Stomach smooth muscle (tissue), 2 donors: ENCODE data around the gene CDH5.

Experiments used
- H3K27ac ChIP-seq: one replicate; pipeline ENCODE4 v1.7.0; 2013; ENCODE audit warnings: mild to moderate bottlenecking, low read length, inconsistent platforms
- H3K27me3 ChIP-seq, 2 donors: one replicate each; pipeline ENCODE4 v1.7.0; 2013; ENCODE audit warnings: low read length in 2 of 2; ENCODE audit not compliant: insufficient read depth in 2 of 2, control insufficient read depth in 1 of 2
- H3K36me3 ChIP-seq, 2 donors: one replicate each; pipeline ENCODE4 v1.7.0; 2013; ENCODE audit warnings: low read length in 2 of 2; ENCODE audit not compliant: control insufficient read depth in 2 of 2, insufficient read depth in 2 of 2
- H3K4me1 ChIP-seq: one replicate; pipeline ENCODE4 v1.7.0; 2013; ENCODE audit warnings: low read length; ENCODE audit not compliant: control insufficient read depth, insufficient read depth
- H3K4me3 ChIP-seq, 2 donors: one replicate each; pipeline ENCODE4 v1.7.0; 2013; ENCODE audit warnings: low read length in 2 of 2
- H3K9ac ChIP-seq, 2 donors: one replicate each; pipeline ENCODE4 v1.7.0; 2013; ENCODE audit warnings: low read length in 2 of 2, mild to moderate bottlenecking in 1 of 2
- H3K9me3 ChIP-seq, 2 donors: one replicate each; pipeline ENCODE4 v1.7.0; 2013; ENCODE audit warnings: low read length in 2 of 2; ENCODE audit not compliant: control insufficient read depth in 2 of 2
- donor health status: healthy.
- donor health status: Pancreatic carcinoma.

The CDH5 gene

GRCh38 chr16:66364117-66364958 is 2.2 kb upstream of the CDH5 start:
- no peaks in the 10 kb centered on the region for H3K36me3 ChIP-seq
- no peak overlapping the region for H3K4me3 ChIP-seq
- peaks cover 20% of the 10 kb centered on the region for H3K4me1 ChIP-seq
- no peak overlapping the region for H3K9ac ChIP-seq
- H3K27me3 ChIP-seq, result peaks cover 0 to 15% of the 10 kb centered on the region in 2 donors
- no peaks in the 10 kb centered on the region for H3K9me3 ChIP-seq
- no peak overlapping the region for H3K27ac ChIP-seq

- Histone ChIP-seq H3K27me3 (peaks cover 0 to 13% of the 10 kb centered on the region in 2 donors), H3K9ac (no peak overlapping the region), H3K9me3 (no peaks in the 10 kb centered on the region), H3K27ac (no peak overlapping the region), H3K4me3 (peak overlapping the region in 1 of 2 donors; percentile 40), H3K36me3 (no peaks in the 10 kb centered on the region), H3K4me1 (peaks cover 20% of the 10 kb centered on the region)
Measured at GRCh38 chr16:66364959-66365306, 1.6 kb upstream of the CDH5 start.

GRCh38 chr16:66365651-66366050 is 840 bp upstream of the CDH5 start:
- Histone ChIP-seq H3K4me3 (no peak overlapping the region), H3K9ac (no peak overlapping the region), H3K4me1 (peaks cover 21% of the 10 kb centered on the region), H3K9me3 (no peaks in the 10 kb centered on the region), H3K27ac (no peak overlapping the region), H3K36me3 (no peaks in the 10 kb centered on the region), H3K27me3 (peaks cover 0 to 12% of the 10 kb centered on the region in 2 donors)

GRCh38 chr16:66367968-66368891 is 1.7 kb downstream of the CDH5 start:
- Histone ChIP-seq H3K36me3 (no peaks in the 10 kb centered on the region), H3K4me3 (peak overlapping the region in 1 of 2 donors; percentile 49), H3K9me3 (no peaks in the 10 kb centered on the region), H3K27ac (no peak overlapping the region), H3K27me3 (peaks cover 0 to 3% of the 10 kb centered on the region in 2 donors), H3K4me1 (peaks cover 25% of the 10 kb centered on the region), H3K9ac (peak overlapping the region in 1 of 2 donors; percentile 34)

- peak overlapping the region in 1 of 2 donors; percentile 22 for H3K4me3 ChIP-seq
- H3K27ac ChIP-seq, result no peak overlapping the region
- H3K9ac ChIP-seq, result no peak overlapping the region
- no peaks in the 10 kb centered on the region for H3K36me3 ChIP-seq
- peaks cover 23% of the 10 kb centered on the region for H3K4me1 ChIP-seq
- H3K27me3 ChIP-seq, result peaks cover 0 to 2% of the 10 kb centered on the region in 2 donors
- no peaks in the 10 kb centered on the region for H3K9me3 ChIP-seq
Measured at GRCh38 chr16:66369055-66369592, 2.6 kb downstream of the CDH5 start.

GRCh38 chr16:66370786-66371684 is 4.5 kb downstream of the CDH5 start:
- Histone ChIP-seq H3K27me3 (no peaks in the 10 kb centered on the region), H3K36me3 (no peaks in the 10 kb centered on the region), H3K4me3 (no peak overlapping the region), H3K27ac (no peak overlapping the region), H3K9ac (no peak overlapping the region), H3K9me3 (no peaks in the 10 kb centered on the region), H3K4me1 (peaks cover 11% of the 10 kb centered on the region)

GRCh38 chr16:66372078-66372897 is 5.8 kb downstream of the CDH5 start:
- Histone ChIP-seq H3K4me1 (peaks cover 11% of the 10 kb centered on the region), H3K27me3 (no peaks in the 10 kb centered on the region), H3K36me3 (no peaks in the 10 kb centered on the region), H3K4me3 (no peak overlapping the region), H3K9me3 (no peaks in the 10 kb centered on the region), H3K9ac (no peak overlapping the region), H3K27ac (no peak overlapping the region)

- Histone ChIP-seq H3K4me1 (peaks cover 11% of the 10 kb centered on the region), H3K27ac (no peak overlapping the region)
Measured at GRCh38 chr16:66372898-66373155, 6.3 kb downstream of the CDH5 start.

GRCh38 chr16:66373667-66374066 is 7.2 kb downstream of the CDH5 start:
- no peak overlapping the region for H3K9ac ChIP-seq
- H3K36me3 ChIP-seq, result no peaks in the 10 kb centered on the region
- no peaks in the 10 kb centered on the region for H3K9me3 ChIP-seq
- H3K27me3 ChIP-seq, result no peaks in the 10 kb centered on the region
- peaks cover 11% of the 10 kb centered on the region for H3K4me1 ChIP-seq
- no peak overlapping the region for H3K4me3 ChIP-seq
- H3K27ac ChIP-seq, result no peak overlapping the region

More at GRCh38 chr16:66372898-66373155, 6.3 kb downstream of the CDH5 start:
- no peak overlapping the region for H3K4me3 ChIP-seq
- no peaks in the 10 kb centered on the region for H3K9me3 ChIP-seq
- no peak overlapping the region for H3K9ac ChIP-seq
- H3K36me3 ChIP-seq, result no peaks in the 10 kb centered on the region
- no peaks in the 10 kb centered on the region for H3K27me3 ChIP-seq
